HG03097 (cell line): Measurements from ENCODE around the gene C1QTNF8.

Source experiments
- ATAC-seq: cut with Tn5 transposase; IDR thresholded peaks from one replicate; pipeline ENCODE4 v1.9.1; 2021; ENCODE audit not compliant: unreplicated experiment, low FRiP score

C1QTNF8 gene

GRCh38 chr16:1049113-1049975, 46.7 kb downstream of the C1QTNF8 start:
- no peak for ATAC-seq

- ATAC-seq: no peak
These were observed 47.5 kb downstream of the C1QTNF8 start for GRCh38 chr16:1048442-1049112.

- no peak for ATAC-seq
These were observed 48.2 kb downstream of the C1QTNF8 start for GRCh38 chr16:1047801-1048200.

GRCh38 chr16:1047123-1047522, 48.9 kb downstream of the C1QTNF8 start:
- no peak for ATAC-seq

GRCh38 chr16:1045993-1046911, 49.8 kb downstream of the C1QTNF8 start:
- ATAC-seq: no peak

- ATAC-seq: no peak
These were observed 50.6 kb downstream of the C1QTNF8 start for GRCh38 chr16:1045310-1045992.

- no peak for ATAC-seq
These were observed 51.4 kb downstream of the C1QTNF8 start for GRCh38 chr16:1044460-1045309.

GRCh38 chr16:1043881-1044451, 52.1 kb downstream of the C1QTNF8 start:
- ATAC-seq: no peak

- ATAC-seq: no peak
These were observed 53.2 kb downstream of the C1QTNF8 start for GRCh38 chr16:1042866-1043265.

- ATAC-seq: no peak
These were observed 53.8 kb downstream of the C1QTNF8 start for GRCh38 chr16:1042049-1042744.

- ATAC-seq: no peak
These were observed 55.7 kb downstream of the C1QTNF8 start for GRCh38 chr16:1040346-1040745.

- ATAC-seq: no peak
These were observed 56.3 kb downstream of the C1QTNF8 start for GRCh38 chr16:1039762-1040161.

GRCh38 chr16:1038932-1039331, 57.1 kb downstream of the C1QTNF8 start:
- ATAC-seq: no peak
